D341Med (cell line): ENCODE data around the gene CLIP3.

Source experiments
- DNase-seq: peaks from one replicate; pipeline ENCODE4 v3.0.0; 2012; ENCODE audit warnings: low spot score

Gene CLIP3

DNA sequence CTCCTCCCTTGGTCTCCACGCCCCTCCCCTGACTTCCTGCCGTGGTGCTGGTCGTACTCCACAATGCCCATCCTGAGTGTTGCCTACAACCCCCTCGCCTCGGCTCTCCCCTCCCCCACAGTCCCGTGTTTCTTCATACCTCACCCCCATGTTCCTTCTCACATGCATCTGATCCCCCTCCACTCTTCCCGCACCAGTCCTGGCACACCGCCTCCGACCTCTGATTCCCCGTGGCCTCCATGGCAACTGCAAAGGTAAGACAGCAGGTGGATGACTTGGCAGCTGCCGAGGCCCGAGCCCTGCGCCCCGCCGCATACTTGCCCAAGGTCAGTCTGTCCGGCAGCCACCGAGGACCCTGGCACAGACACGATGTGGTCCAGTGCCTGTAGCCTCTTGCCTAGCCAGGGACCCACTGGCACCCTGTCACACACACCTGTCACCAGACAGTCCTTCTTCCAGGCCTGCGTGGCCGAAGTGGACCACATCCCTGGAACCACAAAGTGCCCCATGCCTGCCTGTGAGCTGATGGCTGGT is 53.8 kb downstream of the CLIP3 start:
- no peak for DNase-seq

DNA sequence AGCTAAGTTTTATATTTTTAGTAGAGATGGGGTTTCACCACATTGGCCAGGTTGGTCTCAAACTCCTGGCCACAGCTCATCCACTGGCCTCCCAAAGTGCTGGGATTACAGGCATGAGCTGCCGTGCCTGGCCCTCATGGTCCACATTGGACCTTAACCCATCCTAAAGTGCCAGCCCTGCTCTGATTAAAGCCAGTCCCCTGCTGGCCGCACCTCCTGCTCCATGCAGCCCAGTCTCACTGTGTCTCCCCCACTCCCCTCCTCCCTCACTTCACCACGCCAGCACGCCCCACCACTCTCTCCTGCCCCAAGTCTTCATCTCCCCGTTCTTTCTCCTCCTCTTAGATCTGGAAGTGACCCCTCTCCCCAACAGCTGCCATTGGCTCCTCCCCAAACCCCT is 54.4 kb downstream of the CLIP3 start:
- no peak for DNase-seq

DNA sequence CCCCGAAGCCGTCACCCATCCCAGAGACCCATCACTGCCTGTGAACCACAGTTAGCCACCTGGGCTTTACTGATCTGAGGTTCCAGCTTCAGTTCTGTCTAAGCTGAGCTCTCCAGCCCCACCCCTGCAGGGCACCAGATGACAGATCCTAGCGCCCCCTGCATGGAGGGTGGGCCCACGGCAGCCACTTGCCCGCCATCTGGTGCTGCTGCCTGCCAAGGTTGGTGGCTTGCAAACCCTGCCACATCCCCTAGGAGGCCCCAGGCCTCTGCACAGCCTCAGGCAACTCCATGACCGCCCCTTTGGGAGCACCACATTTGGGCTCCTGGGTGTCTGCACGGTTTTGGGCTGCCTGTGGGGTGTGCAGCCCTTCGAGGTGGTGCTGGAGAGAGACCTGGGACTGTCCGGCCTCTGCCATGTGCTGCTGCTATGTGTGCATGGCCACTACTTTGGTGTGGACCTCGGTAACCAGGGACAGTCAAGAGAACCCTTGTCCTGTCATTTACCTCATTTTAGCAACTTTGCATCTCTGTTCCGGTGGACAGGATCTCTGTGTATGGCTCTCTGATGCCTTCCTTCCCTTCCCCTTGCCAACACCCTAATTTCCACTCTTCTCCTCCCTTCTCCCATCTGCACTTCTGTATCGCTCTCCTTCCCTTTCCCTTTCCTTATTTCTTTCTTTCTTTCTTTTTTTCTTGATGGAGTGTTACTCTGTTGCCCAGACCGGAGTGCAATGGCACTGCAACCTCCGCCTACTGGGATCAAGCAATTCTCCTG is 55.0 kb downstream of the CLIP3 start:
- peak; percentile 96 for DNase-seq

DNA sequence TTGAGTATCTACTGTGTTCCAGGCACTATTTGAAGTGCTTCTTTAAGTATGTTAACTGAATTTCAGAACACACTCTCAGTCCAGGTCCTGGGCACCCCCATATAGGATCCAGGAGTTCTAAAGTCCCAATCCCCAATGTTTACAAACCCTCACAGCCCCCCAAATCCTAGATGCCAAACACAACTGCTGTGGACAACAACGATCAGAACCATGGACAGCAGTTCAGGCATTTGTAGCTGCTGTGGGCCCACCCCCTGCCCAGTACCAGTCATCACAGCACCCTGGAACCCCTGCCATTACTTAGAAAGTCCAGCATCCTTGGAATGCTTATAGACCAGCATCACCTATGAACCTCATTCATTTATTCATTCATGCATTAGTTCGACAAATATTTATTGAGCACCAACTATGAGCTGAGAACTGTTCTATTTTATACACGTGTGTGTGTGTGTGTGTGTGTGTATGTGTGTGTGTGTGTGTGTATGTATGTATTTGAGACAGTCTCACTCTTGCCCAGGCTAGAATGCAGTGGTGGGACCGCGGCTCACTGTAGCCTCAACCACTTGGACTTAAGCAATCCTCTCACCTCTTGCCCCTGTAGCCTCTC is 57.0 kb downstream of the CLIP3 start:
- no peak for DNase-seq

DNA sequence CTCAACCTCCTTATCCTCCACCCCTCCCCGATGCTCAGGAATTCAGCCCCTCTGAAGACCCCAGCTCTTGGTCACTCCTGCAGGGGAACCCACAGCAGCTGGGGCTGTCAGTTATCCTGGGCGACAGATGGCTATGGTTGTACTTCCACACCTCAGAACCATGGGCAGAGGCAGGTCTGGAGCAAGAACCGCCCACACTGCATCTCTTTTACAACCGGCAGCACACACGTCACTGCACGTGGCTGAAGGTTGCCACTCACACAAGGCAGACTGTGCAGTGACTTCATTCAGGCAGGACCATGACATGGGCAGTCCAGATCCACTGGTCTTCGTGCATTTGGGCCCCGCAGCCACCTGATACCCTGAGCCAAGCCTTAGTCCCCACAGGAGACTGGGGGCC is 59.2 kb downstream of the CLIP3 start:
- no peak for DNase-seq

DNA sequence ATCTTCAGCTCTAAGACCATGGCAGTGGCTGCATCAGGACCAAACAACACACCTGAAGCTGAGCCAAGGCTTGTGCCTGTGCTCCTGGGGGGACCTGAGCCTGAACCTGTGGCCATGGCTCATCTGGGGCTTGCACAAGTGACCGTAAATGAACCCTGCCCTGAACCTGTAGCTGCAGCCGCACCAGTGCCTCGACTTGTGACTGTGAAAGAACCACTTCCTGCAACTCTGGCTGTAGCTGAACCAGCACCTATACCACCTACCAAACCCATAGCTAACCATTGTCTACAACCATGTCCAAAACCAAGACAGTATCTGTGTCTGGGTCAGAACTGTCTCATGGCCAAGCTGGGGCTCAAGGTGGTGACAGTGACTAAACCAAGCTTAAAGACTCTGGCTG is 65.9 kb downstream of the CLIP3 start:
- no peak for DNase-seq
